NCI-H526 (cell line): ENCODE measurements around the gene C11orf91.
"Not testable (repeated sequence)": the region's sequence is repeated elsewhere in the genome, so short reads cannot be mapped to it uniquely, and the experiment has no call there.

ENCODE experiments used
- DNase-seq, 2 experiments: peaks; one replicate each; lab custom pipeline; 2025; lab: John Stamatoyannopoulos, UW

Gene C11orf91

GRCh38 chr11:33721984-33722383 lies 21.4 kb upstream of the C11orf91 start:
- no peak for DNase-seq

GRCh38 chr11:33721426-33721825 lies 20.8 kb upstream of the C11orf91 start:
- DNase-seq: no peak

- no peak for DNase-seq
These were observed 19.0 kb upstream of the C11orf91 start for GRCh38 chr11:33719587-33719986.

- DNase-seq: no peak
These were observed 17.8 kb upstream of the C11orf91 start for GRCh38 chr11:33718440-33718839.

GRCh38 chr11:33716243-33716642 lies 15.6 kb upstream of the C11orf91 start:
- DNase-seq: peak; percentile 31 to 46

- no peak for DNase-seq
These were observed 13.3 kb upstream of the C11orf91 start for GRCh38 chr11:33713856-33714398.

GRCh38 chr11:33713151-33713855 lies 12.7 kb upstream of the C11orf91 start:
- DNase-seq: peak; percentile 38 to 51

GRCh38 chr11:33712436-33712835 lies 11.8 kb upstream of the C11orf91 start:
- DNase-seq: no peak

- no peak for DNase-seq
These were observed 8.8 kb upstream of the C11orf91 start for GRCh38 chr11:33709466-33709865.

- no peak for DNase-seq
These were observed 8.4 kb upstream of the C11orf91 start for GRCh38 chr11:33708985-33709384.

GRCh38 chr11:33707831-33708230 lies 7.2 kb upstream of the C11orf91 start:
- not testable (repeated sequence) for DNase-seq

GRCh38 chr11:33706966-33707365 lies 6.3 kb upstream of the C11orf91 start:
- DNase-seq: no peak

- DNase-seq: no peak
These were observed 5.9 kb upstream of the C11orf91 start for GRCh38 chr11:33706546-33706945.

- DNase-seq: no peak
These were observed 3.8 kb upstream of the C11orf91 start for GRCh38 chr11:33704240-33705002.

GRCh38 chr11:33703788-33704187 lies 3.2 kb upstream of the C11orf91 start:
- no peak for DNase-seq

- no peak for DNase-seq
These were observed 2.6 kb upstream of the C11orf91 start for GRCh38 chr11:33703234-33703633.

GRCh38 chr11:33701302-33702230 lies 940 bp upstream of the C11orf91 start:
- DNase-seq: peak in 1 of 2 experiments; percentile 7

GRCh38 chr11:33700063-33700501 lies 544 bp downstream of the C11orf91 start:
- DNase-seq: no peak

- DNase-seq: no peak
These were observed 1.0 kb downstream of the C11orf91 start for GRCh38 chr11:33699515-33700062.

GRCh38 chr11:33698921-33699320 lies 1.7 kb downstream of the C11orf91 start:
- no peak for DNase-seq

GRCh38 chr11:33697997-33698396 lies 2.6 kb downstream of the C11orf91 start:
- DNase-seq: no peak
